Hepatocyte (in vitro differentiated cells): Measurements from ENCODE around the gene PKLR. TPM values are rescaled to one million over a fixed set of nuclear protein-coding genes. Genes with fewer than 3 reads are reported as not detected.
A peak's percentile ranks its signal among the peaks of the same experiment; 100 is the strongest.
"Not testable (repeated sequence)": the region's sequence is repeated elsewhere in the genome, so short reads cannot be mapped to it uniquely, and the experiment has no call there.

Source experiments
- DNase-seq: peaks from one replicate; pipeline ENCODE4 v3.0.0-alpha.2; 2016; ENCODE audit warnings: low spot score
- H2AFZ ChIP-seq: fragments of 200-600 bp; sonication (generic); 2 replicates; pipeline ENCODE4 v1.6.0; 2016; ENCODE audit warnings: antibody characterized with exemption, mild to moderate bottlenecking
- H3K27ac ChIP-seq: fragments of 200-600 bp; sonication (generic); 2 replicates; pipeline ENCODE4 v1.5.1; 2016; ENCODE audit warnings: mild to moderate bottlenecking
- H3K27me3 ChIP-seq: fragments of 200-600 bp; sonication (generic); 2 replicates; pipeline ENCODE4 v1.6.1; 2016
- H3K36me3 ChIP-seq: fragments of 200-600 bp; sonication (generic); replicated peaks from 2 replicates; pipeline ENCODE4 v1.5.1; 2016; ENCODE audit warnings: low read depth; ENCODE audit not compliant: insufficient read depth
- H3K4me1 ChIP-seq: fragments of 200-600 bp; sonication (generic); 2 replicates; pipeline ENCODE4 v1.5.1; 2016; ENCODE audit warnings: mild to moderate bottlenecking, moderate library complexity; ENCODE audit not compliant: insufficient read depth
- H3K4me2 ChIP-seq: fragments of 200-600 bp; sonication (generic); 2 replicates; pipeline ENCODE4 v1.6.0; 2016
- H3K4me3 ChIP-seq: fragments of 200-600 bp; sonication (generic); 2 replicates; pipeline ENCODE4 v1.5.1; 2016; ENCODE audit warnings: mild to moderate bottlenecking
- H3K79me2 ChIP-seq: fragments of 200-600 bp; sonication (generic); 2 replicates; pipeline ENCODE4 v1.6.0; 2017; ENCODE audit warnings: mild to moderate bottlenecking
- H3K9me2 ChIP-seq: fragments of 200-600 bp; sonication (generic); replicated peaks from 2 replicates; pipeline ENCODE4 v1.6.0; 2017; ENCODE audit warnings: mild to moderate bottlenecking; ENCODE audit not compliant: insufficient read depth
- H3K9me3 ChIP-seq: fragments of 200-600 bp; sonication (generic); 2 replicates; pipeline ENCODE4 v1.5.1; 2016; ENCODE audit warnings: low read depth, mild to moderate bottlenecking
- H4K20me1 ChIP-seq: fragments of 200-600 bp; sonication (generic); 2 replicates; pipeline ENCODE4 v1.6.0; 2016; ENCODE audit warnings: mild to moderate bottlenecking; ENCODE audit not compliant: insufficient read depth, poor library complexity, severe bottlenecking
- EZH2 ChIP-seq: fragments of 200-600 bp; sonication (generic); IDR thresholded peaks from 2 replicates; pipeline ENCODE4 v1.6.1; 2016; ENCODE audit warnings: antibody characterized with exemption, mild to moderate bottlenecking, borderline replicate concordance
- EZH2phosphoT487 ChIP-seq: fragments of 200-600 bp; sonication (generic); IDR thresholded peaks from one replicate; pipeline ENCODE4 v1.6.1; 2018; ENCODE audit warnings: antibody characterized with exemption, mild to moderate bottlenecking, low read depth, moderate library complexity; ENCODE audit not compliant: unreplicated experiment, severe bottlenecking
- WGBS: methylation state at CpG from one replicate; pipeline ENCODE4 v1.1.6; 2016; ENCODE audit warnings: low lambda C conversion rate; ENCODE audit errors: missing lambda C conversion rate; 5-methylcytosine and 5-hydroxymethylcytosine counted together
- polyA plus RNA-seq: library from polyadenylated mRNA; unstranded; fragments of >200 nt; fragmentation: Nextera tagmentation; extraction: Ambion mirVana; gene quantifications from 2 replicates; pipeline ENCODE4 v1.2.1, GENCODE V29; 2016
- total RNA-seq: library from RNA; depleted of rRNA; stranded (reverse); fragments of >200 nt; gene quantifications from 2 replicates; pipeline ENCODE4 v1.2.3, GENCODE V29; 2014
- TF ChIP-seq, protein P1 (sequence below): fragments of 200-600 bp; sonication (generic); IDR thresholded peaks from 2 replicates; pipeline ENCODE4 v1.5.1; 2016; ENCODE audit warnings: antibody characterized with exemption, mild to moderate bottlenecking; ENCODE audit not compliant: poor library complexity

Gene PKLR
- total and polyA plus RNA-seq, 2 experiments from 2014 or later: 10.9 to 13.3 TPM

DNA sequence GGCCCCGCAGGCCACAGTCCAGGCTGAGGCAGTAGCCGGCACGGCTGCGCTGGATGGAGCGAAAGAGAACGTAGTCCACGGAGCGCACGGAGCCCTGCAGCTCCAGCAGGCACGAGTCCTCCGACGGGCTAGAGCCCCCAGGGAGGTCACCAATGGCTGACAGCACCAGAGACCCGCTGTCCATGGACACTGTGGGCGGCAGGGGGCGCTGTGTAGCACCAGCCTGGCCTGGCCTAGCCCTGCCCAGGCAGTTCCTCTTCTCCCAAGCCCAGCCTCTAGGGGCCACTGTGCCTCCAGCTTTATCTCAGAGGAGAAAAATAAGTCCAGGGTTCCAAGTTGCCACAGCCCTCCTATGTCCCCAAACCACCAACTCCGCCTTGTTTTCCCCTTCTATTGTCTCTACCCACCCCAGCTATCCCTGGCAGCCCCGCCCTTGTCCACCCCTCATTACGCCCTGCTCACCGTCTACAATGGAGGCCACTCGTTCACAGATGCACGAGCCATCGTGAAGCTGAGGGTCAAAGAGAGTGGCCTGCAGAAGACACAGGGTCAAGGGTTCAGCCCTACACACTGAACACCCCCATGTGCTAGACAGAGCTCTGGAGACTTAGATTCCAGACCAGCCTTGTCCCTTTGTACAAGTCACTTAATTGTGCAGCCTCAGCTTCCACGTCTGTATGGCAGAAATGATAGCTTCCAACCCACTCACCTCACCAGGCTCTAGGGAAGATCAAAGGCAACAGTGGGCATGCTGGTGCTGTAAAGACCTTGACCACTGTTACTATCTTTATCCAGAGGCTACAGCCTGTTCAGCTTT is 50.4 kb downstream of the PKLR start:
- TF ChIP-seq, protein P1, sequence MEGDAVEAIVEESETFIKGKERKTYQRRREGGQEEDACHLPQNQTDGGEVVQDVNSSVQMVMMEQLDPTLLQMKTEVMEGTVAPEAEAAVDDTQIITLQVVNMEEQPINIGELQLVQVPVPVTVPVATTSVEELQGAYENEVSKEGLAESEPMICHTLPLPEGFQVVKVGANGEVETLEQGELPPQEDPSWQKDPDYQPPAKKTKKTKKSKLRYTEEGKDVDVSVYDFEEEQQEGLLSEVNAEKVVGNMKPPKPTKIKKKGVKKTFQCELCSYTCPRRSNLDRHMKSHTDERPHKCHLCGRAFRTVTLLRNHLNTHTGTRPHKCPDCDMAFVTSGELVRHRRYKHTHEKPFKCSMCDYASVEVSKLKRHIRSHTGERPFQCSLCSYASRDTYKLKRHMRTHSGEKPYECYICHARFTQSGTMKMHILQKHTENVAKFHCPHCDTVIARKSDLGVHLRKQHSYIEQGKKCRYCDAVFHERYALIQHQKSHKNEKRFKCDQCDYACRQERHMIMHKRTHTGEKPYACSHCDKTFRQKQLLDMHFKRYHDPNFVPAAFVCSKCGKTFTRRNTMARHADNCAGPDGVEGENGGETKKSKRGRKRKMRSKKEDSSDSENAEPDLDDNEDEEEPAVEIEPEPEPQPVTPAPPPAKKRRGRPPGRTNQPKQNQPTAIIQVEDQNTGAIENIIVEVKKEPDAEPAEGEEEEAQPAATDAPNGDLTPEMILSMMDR: peak; percentile 99
- no peak for TF ChIP-seq EZH2phosphoT487
- Histone ChIP-seq H3K9me2 (no peaks in the 10 kb centered on the region), H3K36me3 (no peaks in the 10 kb centered on the region), H3K27me3 (no peaks in the 10 kb centered on the region), H3K4me1 (peaks cover 21% of the 10 kb centered on the region), H3K27ac (peak overlapping the region; percentile 39), H3K79me2 (peaks cover 25% of the 10 kb centered on the region), H3K4me3 (no peak overlapping the region), H3K4me2 (peak overlapping the region; percentile 74), H3K9me3 (no peaks in the 10 kb centered on the region), H2AFZ (no peak overlapping the region), H4K20me1 (no peaks in the 10 kb centered on the region)
- 28% methylated on average over 23 of the region's 23 CpGs for WGBS
- DNase-seq: peak; percentile 96

DNA sequence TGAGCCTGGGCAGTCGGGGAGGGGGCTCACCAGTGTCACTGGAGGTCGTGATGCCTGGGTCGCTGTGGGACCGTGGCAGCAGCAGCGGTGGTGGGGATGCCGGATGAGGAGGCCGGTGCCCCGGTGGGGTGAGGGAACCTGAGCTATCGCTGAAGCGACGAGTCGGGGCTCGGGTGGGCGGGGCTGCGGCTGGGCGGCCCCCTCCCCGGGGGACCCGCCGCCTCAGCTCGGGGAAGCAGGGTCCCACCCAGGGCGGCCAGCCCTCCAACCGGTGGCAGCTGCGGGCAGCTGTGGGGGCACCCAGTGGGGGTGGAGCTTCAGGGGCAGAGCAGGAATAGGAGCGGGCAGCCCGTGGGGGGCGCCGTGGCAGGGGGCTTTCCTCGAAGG is 51.0 kb downstream of the PKLR start:
- Histone ChIP-seq H3K27ac (no peak overlapping the region), H3K4me1 (peaks cover 20% of the 10 kb centered on the region), H3K9me2 (no peaks in the 10 kb centered on the region), H3K4me2 (peak overlapping the region; percentile 74), H2AFZ (no peak overlapping the region), H3K9me3 (no peaks in the 10 kb centered on the region), H4K20me1 (no peaks in the 10 kb centered on the region), H3K79me2 (peaks cover 25% of the 10 kb centered on the region), H3K36me3 (no peaks in the 10 kb centered on the region), H3K27me3 (no peaks in the 10 kb centered on the region), H3K4me3 (no peak overlapping the region)
- 70% methylated on average over 16 of the region's 28 CpGs for WGBS
- TF ChIP-seq EZH2 (no peak), EZH2phosphoT487 (no peak)
- TF ChIP-seq, protein P1: no peak
- no peak for DNase-seq

DNA sequence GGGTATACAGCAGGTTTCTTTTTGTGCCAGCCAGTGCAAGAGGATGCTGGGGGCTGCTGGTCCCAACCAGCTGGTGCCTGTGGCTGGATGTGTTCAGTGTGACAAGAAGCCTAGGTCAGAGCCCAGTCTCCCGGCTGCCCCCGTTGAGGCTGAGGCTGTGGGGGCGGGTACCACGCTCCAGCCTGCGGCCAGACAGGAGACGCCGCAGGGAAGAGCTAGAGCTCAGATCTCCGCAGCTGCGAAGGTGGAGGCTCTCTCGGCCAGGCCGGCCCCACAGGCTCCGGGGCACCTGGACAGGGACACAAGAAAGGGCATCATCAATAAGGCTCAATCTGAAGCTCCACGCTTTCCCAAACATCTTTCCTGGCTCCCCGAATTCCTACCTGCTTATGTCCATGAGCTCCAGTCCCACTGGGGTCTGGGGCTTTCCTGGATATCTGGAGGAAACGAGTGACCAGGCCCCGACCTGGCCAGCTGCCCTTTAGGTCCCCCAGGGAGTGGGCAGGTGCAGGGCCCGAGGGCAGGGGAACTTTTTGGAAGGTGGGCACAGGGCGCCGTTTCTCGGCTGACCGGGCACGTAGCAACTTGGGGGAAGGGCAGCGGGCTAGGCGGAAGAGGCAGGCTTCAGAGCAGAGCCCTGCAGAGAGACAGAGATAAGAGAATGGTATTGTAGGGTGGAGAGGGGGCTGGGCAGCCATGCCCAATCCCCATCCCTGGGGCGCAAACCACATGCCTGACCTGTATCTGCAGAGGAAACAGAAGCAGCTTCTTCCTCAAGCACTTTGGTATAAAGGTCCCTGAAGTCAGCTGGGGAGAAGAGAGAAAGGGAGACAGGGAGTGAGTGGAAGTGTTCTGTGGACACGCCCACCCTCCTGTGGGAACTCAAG is 53.3 kb downstream of the PKLR start:
- DNase-seq: no peak
- no peak overlapping the region for H2AFZ ChIP-seq
- no peaks in the 10 kb centered on the region for H3K9me2 ChIP-seq
- H3K79me2 ChIP-seq: peaks cover 8% of the 10 kb centered on the region
- no peak for TF ChIP-seq EZH2
- no peak for TF ChIP-seq EZH2phosphoT487
- TF ChIP-seq, protein P1: no peak
- H3K4me1 ChIP-seq: peaks cover 14% of the 10 kb centered on the region
- no peaks in the 10 kb centered on the region for H3K36me3 ChIP-seq
- H4K20me1 ChIP-seq: no peaks in the 10 kb centered on the region
- H3K27me3 ChIP-seq: no peaks in the 10 kb centered on the region
- H3K4me3 ChIP-seq: no peak overlapping the region
- 96% methylated on average over 26 of the region's 26 CpGs for WGBS
- H3K27ac ChIP-seq: no peak overlapping the region
- H3K9me3 ChIP-seq: no peaks in the 10 kb centered on the region
- H3K4me2 ChIP-seq: no peak overlapping the region

DNA sequence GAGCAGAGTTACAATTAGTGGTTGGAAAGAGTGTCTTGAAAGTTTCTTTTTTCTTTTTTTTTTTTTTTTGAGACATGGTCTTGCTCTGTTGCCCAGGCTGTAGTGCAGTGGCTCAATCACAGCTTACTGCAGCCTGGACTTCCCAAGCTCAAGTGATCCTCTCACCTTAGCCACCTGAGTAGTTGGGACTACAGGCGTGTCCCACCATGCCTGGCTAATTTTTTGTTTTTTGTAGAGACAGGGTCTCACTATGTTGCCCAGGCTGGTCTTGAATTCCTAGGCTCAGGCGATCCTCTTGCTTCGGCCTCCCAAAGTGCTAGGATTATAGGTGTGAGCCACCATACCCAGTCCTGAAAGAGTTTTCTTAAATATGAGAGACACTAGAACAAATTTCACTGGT is 54.4 kb downstream of the PKLR start:
- H3K4me3 ChIP-seq, H3K27ac ChIP-seq, H3K9me2 ChIP-seq, H3K4me2 ChIP-seq, H4K20me1 ChIP-seq, H2AFZ ChIP-seq, H3K36me3 ChIP-seq, H3K27me3 ChIP-seq, DNase-seq, H3K9me3 ChIP-seq: not testable (repeated sequence)
- WGBS: 100% methylated on average over 3 of the region's 3 CpGs
- Histone ChIP-seq H3K79me2 (peaks cover 13% of the 10 kb centered on the region), H3K4me1 (peaks cover 20% of the 10 kb centered on the region)
